Stimulated activated CD8-positive, alpha-beta memory T cell treated with anti-CD3 and anti-CD28 coated beads, Interleukin-12 subunit alpha, Interleukin-12 subunit beta, amount 100 ng/mL, for 1 hour (primary cell): ENCODE data around the gene RPSA.
"Not testable (repeated sequence)": the region's sequence is repeated elsewhere in the genome, so short reads cannot be mapped to it uniquely, and the experiment has no call there.

Experiments
- DNase-seq: peaks from one replicate; pipeline ENCODE4 v3.0.0-alpha.2; 2020; ENCODE audit warnings: low read depth

The RPSA gene

DNA sequence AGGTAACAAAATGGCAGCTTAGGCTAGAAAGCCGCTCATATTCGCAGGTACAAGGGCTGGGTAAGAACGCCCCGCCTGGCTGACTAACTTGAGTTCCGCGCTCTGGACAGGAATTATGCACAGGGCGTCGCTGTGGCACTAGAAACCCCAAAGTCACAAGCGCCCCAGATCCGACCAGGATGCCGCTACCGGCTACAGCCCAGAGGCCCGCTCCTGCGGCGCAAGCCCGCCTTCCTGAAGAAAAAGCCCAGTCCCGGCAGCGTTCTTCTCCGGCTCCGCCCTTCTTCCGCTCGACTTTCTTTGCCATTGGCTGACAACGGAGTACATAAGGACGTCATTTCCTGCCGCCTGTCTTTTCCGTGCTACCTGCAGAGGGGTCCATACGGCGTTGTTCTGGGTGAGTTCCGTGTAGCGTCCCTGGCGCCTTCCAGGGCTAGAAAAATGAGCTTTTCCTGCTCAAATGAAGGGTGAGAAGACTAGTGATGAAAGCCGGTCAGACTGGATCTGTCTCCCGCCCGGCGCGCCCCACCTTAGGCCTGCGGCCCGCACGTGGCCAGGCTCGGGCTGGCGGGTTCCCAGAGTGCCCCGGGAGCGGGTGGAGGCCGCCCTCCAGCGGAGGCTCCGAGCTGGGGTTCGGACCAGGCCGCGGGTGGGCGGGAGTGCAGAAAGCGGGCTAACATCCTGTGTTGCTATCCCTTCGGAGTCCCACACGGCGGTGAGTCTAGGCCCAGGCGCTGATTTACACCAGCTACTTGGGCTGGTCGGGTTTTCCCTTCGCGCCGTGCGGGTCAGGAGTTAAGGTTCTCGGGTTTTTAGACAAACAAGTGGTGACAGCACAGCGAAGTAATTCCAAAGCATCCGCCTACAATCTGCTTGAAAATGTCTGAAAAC lies at the start of gene RPSA:
RPSA (plus strand) TSS at position 353 of the 891 bp plus-strand sequence. CDS start 934 bp downstream, outside the sequence.
- DNase-seq, result peak; percentile 90

GRCh38 chr3:39358333-39358732 lies 48.2 kb upstream of the RPSA start:
- DNase-seq, result no peak

DNA sequence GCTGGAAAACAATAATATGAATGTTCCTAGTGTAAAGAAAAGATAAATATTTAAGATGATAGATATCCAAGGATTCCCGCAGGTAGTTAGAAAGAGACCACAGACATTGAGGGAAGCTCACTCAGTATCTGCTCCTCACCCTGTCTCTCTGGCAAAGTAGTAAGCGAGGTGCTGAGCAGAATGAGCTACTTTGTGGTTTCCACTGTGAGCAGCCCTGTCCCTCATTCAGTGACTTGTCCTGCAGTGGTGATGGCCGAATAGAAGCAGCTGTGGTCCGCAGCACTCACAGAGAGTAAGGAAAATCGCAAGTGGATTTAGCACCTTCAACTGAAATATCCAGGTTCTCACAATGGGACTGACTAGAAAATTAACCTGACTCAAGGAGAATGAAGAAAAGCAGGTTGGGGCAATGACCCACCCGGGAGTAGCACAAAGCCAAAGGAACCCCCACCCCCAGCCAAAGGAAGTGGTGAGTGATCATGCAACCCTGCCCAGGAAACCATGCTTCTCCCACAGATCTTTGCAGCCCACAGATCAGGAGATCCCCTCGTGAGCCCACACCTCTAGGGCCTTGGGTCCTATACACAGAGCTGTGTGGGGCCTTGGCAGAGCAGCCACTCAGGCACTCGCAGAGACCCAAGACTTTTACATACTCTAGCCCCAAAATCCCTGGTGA lies 45.1 kb upstream of the RPSA start:
- peak; percentile 29 for DNase-seq

- no peak for DNase-seq
Observed at GRCh38 chr3:39362192-39362591, 44.3 kb upstream of the RPSA start.

DNA sequence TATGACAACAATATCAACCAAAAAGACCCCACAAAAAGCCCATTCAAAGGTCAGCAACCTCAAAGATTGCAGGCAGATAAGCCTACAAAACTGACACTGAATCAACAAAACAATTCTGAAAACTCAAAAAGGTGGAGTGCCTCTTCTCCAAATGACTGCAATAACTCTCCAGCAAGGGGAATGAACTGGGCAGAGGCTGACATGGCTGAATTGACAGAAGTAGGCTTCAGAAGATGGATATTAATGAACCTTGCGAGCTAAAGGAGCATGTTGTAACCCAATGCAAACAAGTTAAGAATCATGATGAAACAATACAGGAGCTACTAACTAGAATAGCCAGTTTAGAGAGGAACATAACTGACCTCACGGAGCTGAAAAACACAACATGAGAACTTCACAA lies 43.7 kb upstream of the RPSA start:
- no peak for DNase-seq

DNA sequence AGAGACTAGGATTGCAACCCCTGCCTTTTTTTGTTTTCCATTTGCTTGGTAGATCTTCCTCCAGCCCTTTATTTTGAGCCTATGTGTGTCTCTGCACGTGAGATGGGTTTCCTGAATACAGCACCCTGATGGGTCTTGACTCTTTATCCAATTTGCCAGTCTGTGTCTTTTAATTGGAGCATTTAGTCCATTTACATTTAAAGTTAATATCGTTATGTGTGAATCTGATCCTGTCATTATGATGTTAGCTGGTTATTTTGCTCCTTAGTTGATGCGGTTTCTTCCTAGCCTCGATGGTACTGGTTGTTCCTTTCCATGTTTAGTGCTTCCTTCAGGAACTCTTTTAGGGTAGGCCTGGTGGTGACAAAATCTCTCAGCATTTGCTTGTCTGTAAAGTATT lies 36.1 kb upstream of the RPSA start:
- not testable (repeated sequence) for DNase-seq

GRCh38 chr3:39372833-39373232 lies 33.7 kb upstream of the RPSA start:
- DNase-seq, result no peak

DNA sequence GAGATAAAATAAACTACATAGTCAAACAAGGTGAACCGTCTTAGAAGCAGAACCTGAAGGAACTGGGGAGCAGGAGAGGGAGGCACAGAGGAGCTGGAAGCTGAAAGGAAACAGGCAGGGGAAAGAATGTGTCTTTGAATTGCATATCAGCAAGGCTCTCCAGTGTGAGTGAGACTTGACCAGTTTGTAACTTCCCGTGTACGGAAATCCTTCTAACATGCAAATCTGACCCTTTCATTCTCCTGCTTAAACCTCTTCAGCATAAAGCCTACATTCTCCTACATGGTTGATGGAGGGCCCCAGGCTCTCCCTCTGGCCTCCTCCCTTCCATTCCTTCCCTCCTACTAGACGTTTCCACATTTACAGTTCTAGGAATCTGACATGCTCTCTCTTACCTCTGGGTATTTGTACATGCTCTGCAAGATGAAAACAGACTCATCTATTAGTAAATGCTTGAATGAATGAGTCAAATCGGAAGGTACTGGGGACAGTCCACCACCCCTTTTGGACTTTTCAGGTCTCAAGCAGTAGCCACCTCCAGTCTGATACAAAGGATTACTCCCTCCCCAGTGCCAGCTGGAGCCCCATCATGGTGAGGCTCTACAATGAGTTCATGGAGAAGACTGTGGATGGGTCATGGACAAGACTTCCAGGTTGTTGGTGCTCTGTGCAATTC lies 29.4 kb upstream of the RPSA start:
- no peak for DNase-seq

GRCh38 chr3:39378088-39378487 lies 28.4 kb upstream of the RPSA start:
- DNase-seq, result peak; percentile 40

- no peak for DNase-seq
Observed at GRCh38 chr3:39378957-39379777, 27.4 kb upstream of the RPSA start.

GRCh38 chr3:39379778-39380155 lies 26.8 kb upstream of the RPSA start:
- DNase-seq, result no peak

DNA sequence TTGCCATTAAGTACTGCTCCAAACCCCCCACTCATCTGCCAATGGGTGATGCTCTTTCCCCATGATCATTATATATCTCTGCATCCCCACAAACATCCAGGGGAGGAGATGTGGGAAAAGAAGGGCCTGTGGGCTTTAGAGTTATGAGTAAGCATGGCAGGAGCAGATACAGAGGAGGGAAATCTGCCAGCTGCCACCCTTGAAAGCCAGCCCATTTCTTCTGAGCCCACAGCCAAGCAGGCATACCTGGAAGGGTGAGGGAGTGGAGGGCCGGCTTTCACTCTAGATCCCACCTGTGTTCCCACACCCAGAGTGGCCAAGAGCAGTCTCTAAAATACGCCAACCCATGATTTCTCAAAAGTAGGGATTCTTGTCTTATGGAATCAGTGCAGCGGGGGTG lies 25.1 kb upstream of the RPSA start:
- DNase-seq, result no peak

- DNase-seq, result peak; percentile 57
Observed at GRCh38 chr3:39383045-39383880, 23.3 kb upstream of the RPSA start, which contains the start of gene SLC25A38. TSS of gene SLC25A38 (plus strand) at chr3:39383370. CDS start at chr3:39383725, 355 bp downstream.

- peak; percentile 90 for DNase-seq
Observed at GRCh38 chr3:39383881-39384664, 22.4 kb upstream of the RPSA start.

- DNase-seq, result no peak
Observed at GRCh38 chr3:39384665-39385000, 21.9 kb upstream of the RPSA start.

- no peak for DNase-seq
Observed at GRCh38 chr3:39385456-39386090, 20.9 kb upstream of the RPSA start.

DNA sequence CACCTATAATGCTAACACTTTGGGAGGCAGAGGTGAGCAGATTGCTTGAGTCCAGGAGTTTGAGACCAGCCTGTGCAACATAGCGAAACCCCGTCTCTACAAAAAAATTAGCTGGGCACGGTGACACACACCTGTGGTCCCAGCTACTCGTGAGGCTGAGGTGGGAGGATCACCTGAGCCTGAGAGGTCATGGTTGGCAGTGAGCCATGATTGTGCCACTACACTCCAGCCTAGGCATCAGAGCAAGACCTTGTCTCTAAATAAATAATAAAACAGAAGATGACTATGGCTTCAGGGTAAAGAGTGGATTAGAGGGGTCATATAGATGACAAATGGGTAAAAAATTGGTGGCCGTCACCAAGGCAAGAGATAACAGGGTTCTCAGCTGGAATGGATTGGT lies 20.2 kb upstream of the RPSA start:
- no peak for DNase-seq

- no peak for DNase-seq
Observed at GRCh38 chr3:39387411-39387975, 19.0 kb upstream of the RPSA start.

GRCh38 chr3:39388153-39388552 lies 18.4 kb upstream of the RPSA start:
- no peak for DNase-seq
